K562 (cell line): ENCODE data around the gene TMEM38B. TPM values are rescaled to one million over a fixed set of nuclear protein-coding genes. Genes with fewer than 3 reads are reported as not detected.
A peak's percentile ranks its signal among the peaks of the same experiment; 100 is the strongest.

Experiments
- CREB1 ChIP-seq, 2 experiments: sonication (generic) in 1 of 2; formaldehyde crosslinking in 1 of 2; IDR thresholded peaks; 2 replicates each; pipeline versions ENCODE4 v1.6.1 to v1.8.0; 2012 to 2022; ENCODE audit warnings: inconsistent platforms in 1 of 2, mild to moderate bottlenecking in 1 of 2, missing genetic modification reagents in 1 of 2, moderate library complexity in 1 of 2
- CREM ChIP-seq: IDR thresholded peaks from 2 replicates; pipeline ENCODE4 v1.6.1; 2014; ENCODE audit warnings: antibody characterized with exemption, low read depth
- CTBP1 ChIP-seq: fragments of 450-650 bp; IDR thresholded peaks from 2 replicates; pipeline ENCODE4 v1.6.1; 2016; ENCODE audit warnings: borderline replicate concordance
- DPF2 ChIP-seq: fragments of 450-650 bp; IDR thresholded peaks from 2 replicates; pipeline ENCODE4 v1.6.1; 2016
- EP300 ChIP-seq: IDR thresholded peaks from 2 replicates; pipeline ENCODE4 v1.6.1; 2012; ENCODE audit warnings: low read length, improper control_type of control experiment
- GABPB1 ChIP-seq: sonication (generic); formaldehyde crosslinking; IDR thresholded peaks from 2 replicates; pipeline ENCODE4 v1.8.0; 2022; ENCODE audit warnings: mild to moderate bottlenecking, missing genetic modification reagents
- HES1 ChIP-seq: fragments of 450-650 bp; IDR thresholded peaks from 2 replicates; pipeline ENCODE4 v1.6.1; 2016; ENCODE audit warnings: low read depth, mild to moderate bottlenecking, moderate library complexity
- KDM4B ChIP-seq, 2 experiments: fragments of 450-650 bp in 1 of 2; sonication (generic) in 1 of 2; IDR thresholded peaks; 2 replicates each; pipeline ENCODE4 v1.6.1; 2016 to 2017; ENCODE audit warnings: borderline replicate concordance in 2 of 2, antibody characterized with exemption in 1 of 2, low read depth in 1 of 2, mild to moderate bottlenecking in 1 of 2
- NFYB ChIP-seq: IDR thresholded peaks from 2 replicates; pipeline ENCODE4 v1.6.1; 2011; ENCODE audit warnings: mild to moderate bottlenecking, moderate library complexity; ENCODE audit not compliant: insufficient read length; ENCODE audit errors: extremely low read depth
- PKNOX1 ChIP-seq: fragments of 450-650 bp; IDR thresholded peaks from 2 replicates; pipeline ENCODE4 v1.6.1; 2016
- RBM17 ChIP-seq: fragments of 200-400 bp; formaldehyde crosslinking; IDR thresholded peaks from 2 replicates; pipeline ENCODE4 v1.6.1; 2017; ENCODE audit warnings: low read depth, mild to moderate bottlenecking, low read length, borderline replicate concordance
- TCF3 ChIP-seq: sonication (generic); formaldehyde crosslinking; IDR thresholded peaks from 2 replicates; pipeline ENCODE4 v1.4.0; 2020; ENCODE audit warnings: mild to moderate bottlenecking, missing genetic modification reagents
- ZBTB40 ChIP-seq, 2 experiments: fragments of 450-650 bp in 1 of 2; sonication (generic) in 1 of 2; formaldehyde crosslinking in 1 of 2; IDR thresholded peaks; 2 replicates each; pipeline versions ENCODE4 v1.7.1 to v1.9.0; 2016 to 2022; ENCODE audit warnings: inconsistent platforms in 1 of 2, mild to moderate bottlenecking in 1 of 2, missing genetic modification reagents in 1 of 2
- ZNF143 ChIP-seq: sonication (generic); formaldehyde crosslinking; IDR thresholded peaks from 2 replicates; pipeline ENCODE4 v1.9.0; 2022; ENCODE audit warnings: mild to moderate bottlenecking, missing genetic modification reagents
- polyA plus RNA-seq, 8 experiments: library from polyadenylated mRNA; depleted of rRNA in 4 of 8; stranded (reverse) in 5 of 8; unstranded in 3 of 8; fragments of >200 nt; fragmentation: Nextera tagmentation in 2 of 8; fragmentation: Illumina TruSeq in 1 of 8; extraction: Ambion mirVana in 2 of 8; extraction: Trizol in 1 of 8; gene quantifications; 2 replicates each; pipeline versions ENCODE4 v1.2.1 to v1.2.3, GENCODE V29; 2011 to 2014; ENCODE audit warnings: inconsistent platforms in 1 of 8, missing spikeins in 1 of 8
- total RNA-seq, 7 experiments: library from RNA; depleted of rRNA in 6 of 7; stranded (reverse); fragments of >200 nt in 6 of 7; fragmentation: Illumina TruSeq in 2 of 7; extraction: Trizol in 2 of 7; gene quantifications; 2 replicates each; pipeline versions ENCODE4 v1.2.1 to v1.2.3, GENCODE V29; 2011 to 2021; ENCODE audit warnings: low replicate concordance in 1 of 7
- TF ChIP-seq, protein P1 (sequence below): fragments of 250-450 bp; sonication (Bioruptor Pico); IDR thresholded peaks from 2 replicates; pipeline ENCODE4 v1.5.0; 2022; ENCODE audit warnings: mild to moderate bottlenecking

TMEM38B gene
- total and polyA plus RNA-seq, 9 of the 15 experiments (the other 6 are each of a cell fraction or from before 2014, with no cell fraction given) = 26.0 to 57.5 (median 38.5) TPM

DNA sequence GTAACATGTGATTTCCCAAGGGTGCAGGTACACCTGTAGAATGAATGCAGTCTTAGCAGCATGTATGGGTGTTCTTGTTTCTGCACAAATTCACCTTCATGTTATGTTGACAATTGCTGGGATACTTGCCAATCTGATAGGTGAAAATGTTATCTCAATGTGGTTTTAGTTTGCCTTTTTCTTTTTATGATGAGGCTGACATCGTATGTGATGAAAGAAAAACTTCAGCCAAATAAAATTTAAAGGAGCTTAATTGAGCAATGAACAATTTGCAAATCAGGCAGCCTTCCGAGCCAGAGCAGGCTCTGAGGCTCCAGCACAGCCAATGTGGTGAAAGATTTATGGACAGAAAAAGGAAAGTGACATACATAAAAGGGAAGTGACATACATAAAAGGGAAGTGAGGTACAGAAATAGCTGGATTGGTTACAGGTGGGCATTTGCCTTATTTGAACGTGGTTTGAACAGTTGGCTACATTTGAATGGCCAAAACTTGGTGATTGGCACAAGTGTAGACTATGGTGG lies 21.6 kb upstream of the TMEM38B start (continued):
- TF ChIP-seq, protein P1, sequence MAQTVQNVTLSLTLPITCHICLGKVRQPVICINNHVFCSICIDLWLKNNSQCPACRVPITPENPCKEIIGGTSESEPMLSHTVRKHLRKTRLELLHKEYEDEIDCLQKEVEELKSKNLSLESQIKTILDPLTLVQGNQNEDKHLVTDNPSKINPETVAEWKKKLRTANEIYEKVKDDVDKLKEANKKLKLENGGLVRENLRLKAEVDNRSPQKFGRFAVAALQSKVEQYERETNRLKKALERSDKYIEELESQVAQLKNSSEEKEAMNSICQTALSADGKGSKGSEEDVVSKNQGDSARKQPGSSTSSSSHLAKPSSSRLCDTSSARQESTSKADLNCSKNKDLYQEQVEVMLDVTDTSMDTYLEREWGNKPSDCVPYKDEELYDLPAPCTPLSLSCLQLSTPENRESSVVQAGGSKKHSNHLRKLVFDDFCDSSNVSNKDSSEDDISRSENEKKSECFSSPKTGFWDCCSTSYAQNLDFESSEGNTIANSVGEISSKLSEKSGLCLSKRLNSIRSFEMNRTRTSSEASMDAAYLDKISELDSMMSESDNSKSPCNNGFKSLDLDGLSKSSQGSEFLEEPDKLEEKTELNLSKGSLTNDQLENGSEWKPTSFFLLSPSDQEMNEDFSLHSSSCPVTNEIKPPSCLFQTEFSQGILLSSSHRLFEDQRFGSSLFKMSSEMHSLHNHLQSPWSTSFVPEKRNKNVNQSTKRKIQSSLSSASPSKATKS (CRISPR knock-in tag) = no peak
- TF ChIP-seq TCF3 (CRISPR knock-in tag) (0 out of 2 replicates have a peak, but pooled peaks have one; percentile 13), EP300 (peak; percentile 29; the same call in 1 of the 2 replicates), KDM4B (IDR thresholded peaks at IDR 0.05; ENCODE audit: borderline replicate concordance in 2 of 2, low read depth in 1 of 2) (no peak), NFYB (no peak), HES1 (no peak), ZBTB40 (IDR thresholded peaks at IDR 0.05) (peak; percentile 87), ZBTB40 (CRISPR knock-in tag; IDR thresholded peaks at IDR 0.05) (no peak), CREB1 (IDR thresholded peaks at IDR 0.05) (no peak), CREB1 (CRISPR knock-in tag; IDR thresholded peaks at IDR 0.05) (peak; percentile 59; the same call in 1 of the 2 replicates), CREM (peak; percentile 75), GABPB1 (0 out of 2 replicates have a peak, but pooled peaks have one; percentile 27), CTBP1 (peak; percentile 36; the same call in 1 of the 2 replicates), DPF2 (peak; percentile 23; the same call in 1 of the 2 replicates), ZNF143 (CRISPR knock-in tag) (no peak), PKNOX1 (peak; percentile 93), RBM17 (no peak)
